Measurements from ENCODE around the gene SLC9A9.

The SLC9A9 gene

GRCh38 chr3:143218166-143218835, 630.0 kb downstream of the SLC9A9 start:
- Histone ChIP-seq H2AFZ (ENCODE audit: low read depth, low read length) (no peak overlapping the region), H3K9ac (ENCODE audit: low read length) (no peak overlapping the region), H3K36me3 (replicated peaks; ENCODE audit: low read depth, low read length) (no peaks in the 10 kb centered on the region), H3K4me3 (ENCODE audit: low read length) (no peak overlapping the region), H3K27ac (ENCODE audit: low read length) (no peak overlapping the region), H4K20me1 (ENCODE audit: insufficient read depth, low read length) (no peaks in the 10 kb centered on the region), H3K4me1 (ENCODE audit: low read length) (peaks cover 3% of the 10 kb centered on the region; the same call in 1 of the 2 replicates), H3K79me2 (ENCODE audit: low read length) (no peaks in the 10 kb centered on the region), H3K4me2 (ENCODE audit: low read length) (no peak overlapping the region), H3K27me3 (ENCODE audit: low read depth, low read length) (no peaks in the 10 kb centered on the region), H3K9me3 (ENCODE audit: insufficient read depth, low read length) (no peaks in the 10 kb centered on the region)
- no peak for TF ChIP-seq CTCF (IDR thresholded peaks at IDR 0.05; ENCODE audit: low read depth, low read length)
- no peak for TF ChIP-seq EZH2phosphoT487 (IDR thresholded peaks at IDR 0.05; ENCODE audit: low read depth)

GRCh38 chr3:143217283-143217682, 631.0 kb downstream of the SLC9A9 start:
- Histone ChIP-seq H3K9me3 (ENCODE audit: insufficient read depth, low read length) (no peaks in the 10 kb centered on the region), H3K4me1 (ENCODE audit: low read length) (peaks cover 3% of the 10 kb centered on the region; the same call in 1 of the 2 replicates), H2AFZ (ENCODE audit: low read depth, low read length) (no peak overlapping the region), H3K79me2 (ENCODE audit: low read length) (no peaks in the 10 kb centered on the region), H3K9ac (ENCODE audit: low read length) (no peak overlapping the region), H3K36me3 (replicated peaks; ENCODE audit: low read depth, low read length) (no peaks in the 10 kb centered on the region), H3K27me3 (ENCODE audit: low read depth, low read length) (no peaks in the 10 kb centered on the region), H3K27ac (ENCODE audit: low read length) (no peak overlapping the region), H3K4me2 (ENCODE audit: low read length) (no peak overlapping the region), H4K20me1 (ENCODE audit: insufficient read depth, low read length) (no peaks in the 10 kb centered on the region), H3K4me3 (ENCODE audit: low read length) (no peak overlapping the region)
- TF ChIP-seq CTCF (IDR thresholded peaks at IDR 0.05; ENCODE audit: low read depth, low read length) (no peak), EZH2phosphoT487 (IDR thresholded peaks at IDR 0.05; ENCODE audit: low read depth) (no peak)

GRCh38 chr3:143216709-143217182, 631.5 kb downstream of the SLC9A9 start:
- H3K79me2 ChIP-seq (ENCODE audit: low read length) = no peaks in the 10 kb centered on the region
- TF ChIP-seq CTCF (IDR thresholded peaks at IDR 0.05; ENCODE audit: low read depth, low read length) (no peak), EZH2phosphoT487 (IDR thresholded peaks at IDR 0.05; ENCODE audit: low read depth) (no peak)
- no peak overlapping the region for H3K4me3 ChIP-seq (ENCODE audit: low read length)
- no peak overlapping the region for H3K27ac ChIP-seq (ENCODE audit: low read length)
- H2AFZ ChIP-seq (ENCODE audit: low read depth, low read length) = no peak overlapping the region
- H3K9me3 ChIP-seq (ENCODE audit: insufficient read depth, low read length) = no peaks in the 10 kb centered on the region
- H3K36me3 ChIP-seq (replicated peaks; ENCODE audit: low read depth, low read length) = no peaks in the 10 kb centered on the region
- H4K20me1 ChIP-seq (ENCODE audit: insufficient read depth, low read length) = no peaks in the 10 kb centered on the region
- H3K4me1 ChIP-seq (ENCODE audit: low read length) = peaks cover 3% of the 10 kb centered on the region; the same call in 1 of the 2 replicates
- H3K9ac ChIP-seq (ENCODE audit: low read length) = no peak overlapping the region
- H3K27me3 ChIP-seq (ENCODE audit: low read depth, low read length) = no peaks in the 10 kb centered on the region
- H3K4me2 ChIP-seq (ENCODE audit: low read length) = no peak overlapping the region
